Measurements from ENCODE around the gene ZDHHC4.

DNA sequence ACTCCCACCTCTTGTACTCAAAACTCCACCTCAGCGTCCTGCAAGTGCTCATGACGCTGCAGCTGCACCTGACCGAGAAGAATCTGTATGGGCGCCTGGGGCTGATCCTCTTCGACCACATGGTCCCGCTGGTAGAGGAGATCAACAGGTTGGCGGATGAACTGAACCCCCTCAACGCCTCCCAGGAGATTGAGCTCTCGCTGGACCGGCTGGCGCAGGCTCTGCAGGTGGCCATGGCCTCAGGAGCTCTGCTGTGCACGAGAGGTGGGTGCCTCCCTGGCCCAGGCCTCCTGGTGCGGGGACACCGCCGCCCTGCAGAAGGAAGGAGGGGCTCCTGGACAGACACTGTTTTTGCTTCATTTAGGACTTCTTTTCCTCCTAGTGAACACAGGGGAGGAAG, 22.8 kb downstream of the ZDHHC4 start:
- TF ChIP-seq POLR2AphosphoS5 (IDR thresholded peaks at IDR 0.05): no peak
- TF ChIP-seq, protein P1, sequence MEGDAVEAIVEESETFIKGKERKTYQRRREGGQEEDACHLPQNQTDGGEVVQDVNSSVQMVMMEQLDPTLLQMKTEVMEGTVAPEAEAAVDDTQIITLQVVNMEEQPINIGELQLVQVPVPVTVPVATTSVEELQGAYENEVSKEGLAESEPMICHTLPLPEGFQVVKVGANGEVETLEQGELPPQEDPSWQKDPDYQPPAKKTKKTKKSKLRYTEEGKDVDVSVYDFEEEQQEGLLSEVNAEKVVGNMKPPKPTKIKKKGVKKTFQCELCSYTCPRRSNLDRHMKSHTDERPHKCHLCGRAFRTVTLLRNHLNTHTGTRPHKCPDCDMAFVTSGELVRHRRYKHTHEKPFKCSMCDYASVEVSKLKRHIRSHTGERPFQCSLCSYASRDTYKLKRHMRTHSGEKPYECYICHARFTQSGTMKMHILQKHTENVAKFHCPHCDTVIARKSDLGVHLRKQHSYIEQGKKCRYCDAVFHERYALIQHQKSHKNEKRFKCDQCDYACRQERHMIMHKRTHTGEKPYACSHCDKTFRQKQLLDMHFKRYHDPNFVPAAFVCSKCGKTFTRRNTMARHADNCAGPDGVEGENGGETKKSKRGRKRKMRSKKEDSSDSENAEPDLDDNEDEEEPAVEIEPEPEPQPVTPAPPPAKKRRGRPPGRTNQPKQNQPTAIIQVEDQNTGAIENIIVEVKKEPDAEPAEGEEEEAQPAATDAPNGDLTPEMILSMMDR (IDR thresholded peaks at IDR 0.05): no peak
